Posterior vena cava (tissue), 2 donors: ENCODE results near the gene CCT8L2. TPM values are rescaled to one million over a fixed set of nuclear protein-coding genes. Genes with fewer than 3 reads are reported as not detected.
A peak's percentile ranks its signal among the peaks of the same experiment; 100 is the strongest.
"Not testable (repeated sequence)": the region's sequence is repeated elsewhere in the genome, so short reads cannot be mapped to it uniquely, and the experiment has no call there.

Source experiments
- DNase-seq: peaks from one replicate; pipeline ENCODE4 v3.0.0-alpha.2; 2020; ENCODE audit warnings: low spot score
- intact Hi-C, 2 donors: fragments of 100-400 bp; cut with DNase I; formaldehyde crosslinking; loops; one replicate each; pipeline versions ENCODE4 v1.14.1 to v1.14.2; 2022 to 2023
- total RNA-seq, 2 donors: library from RNA; stranded (reverse); fragmentation: NEBNext Ultra II Directional; extraction: Animal tissue kit (Norgen Biotek cat#: 25700); gene quantifications; one replicate each; pipeline ENCODE4 v1.2.1, GENCODE V29; 2021
- donor health status: DM: yes; HTN: yes; CAD: no.
- donor health status: DM: yes; HTN: yes; CAD: no.

The CCT8L2 gene
- total RNA-seq, 2 donors from 2014 or later, result not detected

GRCh38 chr22:16600644-16601436 is 8.2 kb upstream of the CCT8L2 start:
- intact Hi-C loops, result not testable (repeated sequence)
- peak; percentile 93 for DNase-seq

- DNase-seq, intact Hi-C loops: not testable (repeated sequence)
These were observed 7.0 kb upstream of the CCT8L2 start for GRCh38 chr22:16599648-16600047.

DNA sequence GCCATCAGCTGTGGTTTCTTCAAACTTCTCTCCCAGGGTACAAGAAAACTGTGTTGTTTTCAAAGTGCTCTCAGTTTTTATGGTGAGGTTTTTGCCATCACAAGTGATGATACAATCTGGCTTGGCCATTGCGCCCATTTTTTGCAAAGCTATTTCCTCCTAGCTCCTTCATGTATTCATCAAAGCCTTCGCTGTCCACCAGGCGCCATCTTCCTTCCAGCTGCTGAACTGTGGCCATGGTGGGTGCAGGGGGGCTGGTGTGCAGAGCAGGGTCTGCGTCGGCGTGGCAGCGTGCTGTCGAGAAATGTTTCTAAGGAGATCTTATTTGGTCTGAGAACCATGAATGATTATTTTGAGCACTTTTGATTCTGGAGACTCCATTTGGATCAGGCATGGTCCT is 2.6 kb upstream of the CCT8L2 start:
- intact Hi-C loops, DNase-seq: not testable (repeated sequence)

DNA sequence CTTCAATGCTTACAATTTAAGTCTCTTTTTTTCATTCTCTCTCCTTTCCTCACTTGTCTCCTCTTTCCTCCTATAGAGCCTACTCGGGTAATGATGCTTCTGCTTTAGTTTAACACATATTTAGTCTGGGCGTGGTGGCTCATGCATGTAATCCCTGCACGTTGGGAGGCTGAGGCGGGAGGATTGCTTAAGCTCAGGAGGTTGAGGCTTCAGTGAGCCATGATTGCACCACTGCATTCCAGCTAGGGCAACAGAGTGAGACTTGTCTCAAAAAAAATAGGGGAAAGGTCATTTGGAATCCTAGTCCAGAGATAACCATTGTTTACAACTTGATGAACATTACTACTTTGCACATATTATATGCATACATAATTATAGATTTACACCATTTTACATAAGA is 1.4 kb upstream of the CCT8L2 start:
- intact Hi-C loops, result no loop called here
- no peak for DNase-seq

DNA sequence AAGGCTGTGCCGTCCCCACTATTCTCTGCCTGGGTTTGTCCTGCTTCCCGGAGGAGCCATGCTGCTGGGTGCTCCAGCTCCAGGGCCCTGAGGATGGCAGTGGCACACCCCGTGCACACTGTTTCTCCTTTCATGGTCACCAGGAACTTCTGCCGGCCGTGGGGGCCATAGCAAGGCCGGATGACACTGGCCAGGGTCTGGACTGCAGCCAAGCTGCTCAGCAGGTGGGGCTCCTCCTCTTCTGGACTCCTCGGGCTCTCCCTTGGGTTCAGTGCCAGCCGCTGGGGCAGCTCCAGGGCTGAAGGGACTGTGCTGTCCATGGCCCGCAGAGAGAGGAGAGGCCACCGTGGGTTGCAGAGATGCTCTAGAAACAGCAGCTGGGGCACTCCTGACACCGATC is 379 bp downstream of the CCT8L2 start:
- DNase-seq, intact Hi-C loops: not testable (repeated sequence)

DNA sequence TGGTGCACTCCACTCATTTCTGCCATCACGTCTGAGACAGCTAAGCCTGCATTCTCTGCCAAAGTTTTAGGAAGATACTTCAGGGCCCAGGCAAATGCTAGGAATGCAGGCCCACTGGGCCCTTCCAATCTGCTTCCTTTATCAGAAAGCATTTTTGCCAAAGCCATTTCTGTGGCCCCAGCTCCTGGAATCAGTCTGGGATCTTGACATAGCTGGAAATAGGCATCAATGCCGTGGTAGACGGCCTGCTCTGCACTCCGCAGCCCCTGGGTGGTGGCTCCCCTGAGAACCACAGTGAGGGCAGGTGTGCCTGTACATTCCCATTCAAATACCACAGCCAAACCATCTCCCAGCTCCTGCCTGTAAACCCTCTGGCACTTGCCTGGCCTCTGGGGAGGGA is 1.5 kb downstream of the CCT8L2 start:
- intact Hi-C loops, DNase-seq: not testable (repeated sequence)

DNA sequence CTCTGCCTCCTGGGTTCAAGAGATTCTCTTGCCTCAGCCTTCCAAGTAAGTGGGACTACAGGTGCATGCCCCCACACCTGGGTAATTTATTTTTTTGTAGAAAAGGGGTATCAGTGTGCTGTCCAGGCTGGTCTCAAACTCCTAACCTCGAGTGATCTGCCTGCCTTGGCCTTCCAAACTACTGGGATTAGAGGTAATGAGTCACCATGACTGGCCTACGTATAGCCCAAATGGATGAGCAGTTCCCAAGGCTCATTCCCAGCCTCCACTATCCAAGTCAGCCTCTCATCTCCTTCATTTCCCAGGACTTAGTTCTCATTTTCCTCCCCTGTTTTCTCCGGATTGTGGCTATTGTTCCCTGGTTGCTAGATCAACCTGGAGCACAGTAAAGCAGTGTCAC is 5.6 kb downstream of the CCT8L2 start:
- intact Hi-C loops, result no loop called here
- DNase-seq, result no peak

DNA sequence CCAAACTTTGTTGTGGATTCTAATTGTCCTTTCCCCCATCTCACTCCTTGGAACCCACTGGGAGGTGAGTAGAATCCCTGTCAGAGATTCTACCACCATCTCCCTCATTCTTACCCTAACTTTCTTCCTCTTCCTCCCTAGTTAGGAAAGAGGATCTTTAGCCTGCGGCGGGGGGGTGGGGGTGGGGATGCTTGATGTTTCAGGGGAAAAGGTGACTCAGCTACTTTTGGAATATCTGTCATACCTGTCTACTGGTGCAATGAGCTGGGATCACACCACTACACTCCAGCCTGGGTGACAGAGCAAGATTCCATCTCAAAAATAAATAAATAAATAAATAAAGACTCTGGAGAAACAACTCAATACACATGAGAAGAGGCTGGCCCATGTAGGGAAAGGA is 6.4 kb downstream of the CCT8L2 start:
- DNase-seq, result no peak
- intact Hi-C loops, result no loop called here

GRCh38 chr22:16580872-16581271 is 11.7 kb downstream of the CCT8L2 start:
- DNase-seq, intact Hi-C loops: not testable (repeated sequence)

DNA sequence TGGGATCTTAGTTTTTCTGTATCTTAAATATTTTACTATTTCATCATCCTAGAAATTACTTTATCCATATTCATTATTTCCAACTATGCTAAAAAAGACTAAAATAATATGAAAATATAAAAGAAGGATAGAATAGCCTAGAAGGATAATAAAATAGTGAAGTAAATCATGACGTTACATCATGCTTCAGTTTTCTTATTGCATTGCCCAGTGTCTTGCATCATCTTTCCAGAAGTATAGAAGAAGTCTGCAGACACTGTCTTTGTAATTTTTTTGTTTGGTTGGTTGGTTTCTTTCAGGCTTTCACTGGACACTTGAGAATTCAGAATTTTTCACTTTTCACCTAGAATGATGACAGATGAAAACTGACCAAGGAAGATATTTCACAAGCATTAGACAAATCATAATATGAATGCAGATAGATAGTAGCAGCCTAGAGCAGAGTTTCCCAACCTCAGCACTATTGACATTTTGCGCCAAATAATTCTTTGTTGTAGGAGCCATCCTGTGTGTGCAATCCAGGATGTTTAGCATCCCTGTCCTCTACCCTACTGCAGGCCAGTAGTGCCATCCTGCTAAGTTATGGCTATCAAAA is 23.3 kb downstream of the CCT8L2 start:
- intact Hi-C loops, DNase-seq: not testable (repeated sequence)

- intact Hi-C loops, result no loop called here
- no peak for DNase-seq
These were observed 24.2 kb downstream of the CCT8L2 start for GRCh38 chr22:16568425-16568758.

- intact Hi-C loops, result not testable (repeated sequence)
- DNase-seq, result peak; percentile 62
These were observed 24.8 kb downstream of the CCT8L2 start for GRCh38 chr22:16567617-16568424.

DNA sequence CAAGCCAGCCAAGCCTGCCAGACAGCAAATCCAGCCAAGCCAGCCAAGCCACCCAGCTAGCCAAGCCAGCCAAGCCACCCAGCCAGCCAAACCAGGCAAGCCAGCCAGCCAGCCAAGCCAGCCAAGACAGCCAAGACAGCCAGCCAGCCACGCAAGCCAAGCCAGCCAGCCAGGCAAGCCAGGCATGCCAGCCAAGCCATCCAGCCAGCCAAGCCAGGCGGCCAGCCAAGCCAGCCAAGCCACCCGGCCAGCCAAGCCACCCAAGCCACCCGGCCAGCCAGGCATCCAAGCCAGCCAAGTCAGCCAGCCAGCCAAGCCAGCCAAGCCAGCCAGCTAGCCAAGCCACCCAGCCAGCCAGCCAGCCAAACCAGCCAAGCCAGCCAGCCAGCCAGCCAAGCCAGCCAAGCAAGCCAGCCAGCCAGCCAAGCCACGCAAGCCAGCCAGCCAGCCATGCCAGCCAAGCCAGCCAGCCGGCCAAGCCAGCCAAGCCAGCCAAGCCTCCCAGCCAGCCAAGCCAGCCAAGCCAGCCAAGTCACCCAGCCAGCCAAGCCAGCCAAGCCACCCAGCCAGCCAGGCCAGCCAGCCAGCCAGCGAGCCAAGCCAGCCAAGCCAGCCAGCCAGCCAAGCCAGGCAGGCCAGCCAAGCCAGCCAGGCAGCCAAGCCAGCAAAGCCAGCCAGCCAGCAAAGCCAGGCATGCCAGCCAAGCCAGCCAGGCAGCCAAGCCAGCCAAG is 26.0 kb downstream of the CCT8L2 start:
- intact Hi-C loops, result not testable (repeated sequence)

DNA sequence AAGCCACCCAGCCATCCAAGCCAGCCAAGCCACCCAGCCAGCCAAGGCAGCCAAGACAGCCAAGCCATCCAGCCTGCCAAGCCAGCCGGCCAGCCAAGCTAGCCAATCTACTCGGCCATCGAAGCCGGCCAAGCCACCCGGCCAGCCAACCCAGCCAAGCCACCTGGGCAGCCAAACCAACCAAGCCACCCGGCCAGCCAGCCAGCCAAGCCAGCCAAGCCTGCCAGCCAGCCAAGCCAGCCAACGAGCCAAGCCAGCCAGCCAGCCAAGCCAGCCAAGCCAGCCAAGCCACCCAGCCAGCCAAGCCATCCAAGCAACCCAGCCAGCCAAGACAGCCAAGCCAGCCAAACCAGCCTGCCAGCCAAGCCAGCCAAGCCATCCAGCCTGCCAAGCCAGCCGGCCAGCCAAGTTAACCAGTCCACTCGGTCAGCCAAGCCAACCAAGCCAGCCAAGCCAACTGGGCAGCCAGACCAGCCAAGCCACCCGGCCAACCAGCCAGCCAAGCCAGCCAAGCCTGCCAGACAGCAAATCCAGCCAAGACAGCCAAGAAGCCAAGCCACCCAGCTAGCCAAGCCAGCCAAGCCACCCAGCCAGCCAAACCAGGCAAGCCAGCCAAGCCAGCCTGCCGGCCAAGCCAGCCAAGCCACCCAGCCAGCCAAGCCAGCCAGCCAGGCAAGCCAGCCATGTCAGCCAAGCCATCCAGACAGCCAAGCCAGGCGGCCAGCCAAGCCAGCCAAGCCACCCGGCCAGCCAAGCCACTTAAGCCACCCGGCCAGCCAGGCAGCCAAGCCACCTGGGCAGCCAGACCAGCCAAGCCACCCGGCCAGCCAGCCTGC is 26.8 kb downstream of the CCT8L2 start:
- intact Hi-C loops, DNase-seq: not testable (repeated sequence)

More for the DNA sequence above, 26.0 kb downstream of the CCT8L2 start:
- peak; percentile 72 for DNase-seq

- intact Hi-C loops, DNase-seq: not testable (repeated sequence)
These were observed 27.6 kb downstream of the CCT8L2 start for GRCh38 chr22:16564837-16565584.

GRCh38 chr22:16563555-16564520 is 28.8 kb downstream of the CCT8L2 start:
- no peak for DNase-seq
- intact Hi-C loops, result no loop called here
